Occipital lobe (tissue), 2 donors: ENCODE measurements around the gene CDC20. TPM values are rescaled to one million over a fixed set of nuclear protein-coding genes. Genes with fewer than 3 reads are reported as not detected.

Experiments used
- DNase-seq: peaks from one replicate; lab custom pipeline; 2025; lab: John Stamatoyannopoulos, UW
- total RNA-seq: library from RNA; depleted of rRNA; stranded (reverse); fragments of >200 nt; gene quantifications from one replicate; pipeline ENCODE4 v1.2.3, GENCODE V29; 2014

The CDC20 gene
- 4.2 TPM for total RNA-seq

DNA sequence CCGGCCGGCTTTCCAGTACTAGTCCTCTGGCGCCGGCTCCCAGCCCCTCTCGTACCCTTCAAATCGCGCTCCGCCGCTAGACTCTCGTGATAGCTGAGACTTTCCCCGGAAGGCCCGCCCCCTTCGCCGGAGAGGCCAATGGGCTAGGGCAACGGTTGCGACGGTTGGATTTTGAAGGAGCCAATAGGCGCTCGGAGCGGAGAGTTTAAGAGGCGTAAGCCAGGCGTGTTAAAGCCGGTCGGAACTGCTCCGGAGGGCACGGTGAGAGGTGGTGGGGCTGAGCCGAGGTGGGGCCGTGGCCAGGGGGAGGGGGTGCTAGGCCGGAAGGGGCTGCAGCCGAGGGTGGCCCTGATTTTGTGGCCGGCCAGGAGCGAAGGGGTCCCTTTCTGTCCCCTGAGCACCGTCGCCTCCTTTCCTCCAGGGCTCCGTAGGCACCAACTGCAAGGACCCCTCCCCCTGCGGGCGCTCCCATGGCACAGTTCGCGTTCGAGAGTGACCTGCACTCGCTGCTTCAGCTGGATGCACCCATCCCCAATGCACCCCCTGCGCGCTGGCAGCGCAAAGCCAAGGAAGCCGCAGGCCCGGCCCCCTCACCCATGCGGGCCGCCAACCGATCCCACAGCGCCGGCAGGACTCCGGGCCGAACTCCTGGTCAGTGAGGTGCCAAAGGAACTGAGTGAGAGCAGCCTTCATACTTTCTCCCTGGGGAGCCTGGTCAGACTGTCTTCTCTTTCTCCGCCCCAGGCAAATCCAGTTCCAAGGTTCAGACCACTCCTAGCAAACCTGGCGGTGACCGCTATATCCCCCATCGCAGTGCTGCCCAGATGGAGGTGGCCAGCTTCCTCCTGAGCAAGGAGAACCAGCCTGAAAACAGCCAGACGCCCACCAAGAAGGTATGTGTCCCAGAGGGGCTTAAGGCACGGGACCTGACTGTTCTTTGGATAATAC is at the start of gene CDC20:
CDC20 (plus strand) TSS at position 236 of the 948 bp plus-strand sequence; CDS start at position 471, 235 bp downstream.
- peak; percentile 95 for DNase-seq

DNA sequence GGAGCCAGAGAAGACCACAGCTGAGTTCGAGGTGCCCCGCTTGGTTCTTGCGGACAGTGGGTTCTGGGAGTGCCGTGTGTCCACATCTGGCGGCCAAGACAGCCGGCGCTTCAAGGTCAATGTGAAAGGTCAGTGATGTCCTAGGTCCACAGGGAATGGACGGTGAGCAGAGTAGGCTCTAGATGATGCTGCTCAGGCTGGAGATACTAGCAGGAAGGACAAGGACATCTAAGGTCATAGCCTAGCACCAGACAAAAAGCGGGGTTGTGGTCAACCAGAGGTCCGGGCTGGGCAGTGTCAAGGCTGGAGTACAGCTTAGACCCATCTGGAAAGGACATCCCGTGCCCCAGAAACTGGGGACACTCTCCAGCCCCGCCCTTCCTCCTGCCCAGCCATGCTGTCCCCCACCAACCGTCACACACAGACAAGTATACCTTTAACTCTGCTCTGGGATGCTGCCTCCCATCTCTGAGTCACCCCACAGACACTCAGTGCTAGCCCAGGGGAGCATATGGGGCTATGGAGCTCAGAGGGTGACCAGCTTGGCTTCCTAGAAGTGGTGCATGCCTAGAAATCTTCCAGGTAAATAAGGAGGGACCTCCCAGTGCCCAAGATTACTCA is 49.3 kb upstream of the CDC20 start:
- no peak for DNase-seq

DNA sequence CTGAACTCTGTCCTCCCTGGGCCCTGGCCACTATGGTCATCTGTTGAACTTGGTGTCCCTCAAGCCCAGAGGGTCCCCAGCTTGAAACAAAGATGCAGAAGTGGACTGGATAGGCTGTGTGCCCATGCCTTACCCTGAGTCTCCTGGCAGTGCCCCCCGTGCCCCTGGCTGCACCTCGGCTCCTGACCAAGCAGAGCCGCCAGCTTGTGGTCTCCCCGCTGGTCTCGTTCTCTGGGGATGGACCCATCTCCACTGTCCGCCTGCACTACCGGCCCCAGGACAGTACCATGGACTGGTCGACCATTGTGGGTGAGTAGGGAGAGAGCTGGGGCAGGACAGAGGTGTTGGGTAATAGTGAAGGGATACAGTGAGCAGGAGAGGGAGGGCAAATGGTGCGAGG is 47.3 kb upstream of the CDC20 start:
- no peak for DNase-seq

DNA sequence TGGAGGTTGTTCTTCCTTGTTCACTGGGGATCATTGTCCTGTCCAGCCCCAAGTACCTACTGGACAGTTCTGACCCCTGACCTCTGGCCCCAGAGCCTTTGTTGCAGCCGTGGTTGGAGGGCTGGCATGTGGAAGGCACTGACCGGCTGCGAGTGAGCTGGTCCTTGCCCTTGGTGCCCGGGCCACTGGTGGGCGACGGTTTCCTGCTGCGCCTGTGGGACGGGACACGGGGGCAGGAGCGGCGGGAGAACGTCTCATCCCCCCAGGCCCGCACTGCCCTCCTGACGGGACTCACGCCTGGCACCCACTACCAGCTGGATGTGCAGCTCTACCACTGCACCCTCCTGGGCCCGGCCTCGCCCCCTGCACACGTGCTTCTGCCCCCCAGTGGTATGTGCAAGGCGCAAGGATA is 46.6 kb upstream of the CDC20 start:
- no peak for DNase-seq

DNA sequence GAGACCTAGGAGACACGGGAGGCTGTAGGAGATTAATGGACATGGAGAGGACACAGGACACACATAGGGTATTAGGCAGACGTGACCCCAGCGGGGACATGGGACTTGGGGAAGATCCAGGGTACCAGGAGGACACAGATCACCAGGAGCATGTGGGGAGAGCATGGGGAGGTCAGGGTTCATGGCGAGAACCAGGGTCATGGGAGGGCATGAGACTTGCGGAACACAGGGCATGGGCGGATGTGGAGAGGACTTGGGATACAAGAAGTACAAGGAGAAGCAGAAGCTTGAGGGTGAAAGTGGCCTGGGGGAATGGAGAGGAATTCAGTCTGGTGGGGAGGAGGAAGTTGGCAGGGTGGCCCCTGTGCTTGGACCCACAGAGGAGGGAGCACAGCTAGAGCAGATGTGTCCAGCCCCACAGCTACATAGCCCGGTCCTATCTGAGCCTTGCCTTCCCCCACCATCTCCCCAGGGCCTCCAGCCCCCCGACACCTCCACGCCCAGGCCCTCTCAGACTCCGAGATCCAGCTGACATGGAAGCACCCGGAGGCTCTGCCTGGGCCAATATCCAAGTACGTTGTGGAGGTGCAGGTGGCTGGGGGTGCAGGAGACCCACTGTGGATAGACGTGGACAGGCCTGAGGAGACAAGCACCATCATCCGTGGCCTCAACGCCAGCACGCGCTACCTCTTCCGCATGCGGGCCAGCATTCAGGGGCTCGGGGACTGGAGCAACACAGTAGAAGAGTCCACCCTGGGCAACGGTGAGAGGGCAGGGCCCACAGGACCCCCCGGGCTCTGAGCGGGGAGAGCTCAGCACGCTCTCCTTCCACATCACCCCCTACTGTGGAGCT is 45.9 kb upstream of the CDC20 start:
- DNase-seq, result no peak

DNA sequence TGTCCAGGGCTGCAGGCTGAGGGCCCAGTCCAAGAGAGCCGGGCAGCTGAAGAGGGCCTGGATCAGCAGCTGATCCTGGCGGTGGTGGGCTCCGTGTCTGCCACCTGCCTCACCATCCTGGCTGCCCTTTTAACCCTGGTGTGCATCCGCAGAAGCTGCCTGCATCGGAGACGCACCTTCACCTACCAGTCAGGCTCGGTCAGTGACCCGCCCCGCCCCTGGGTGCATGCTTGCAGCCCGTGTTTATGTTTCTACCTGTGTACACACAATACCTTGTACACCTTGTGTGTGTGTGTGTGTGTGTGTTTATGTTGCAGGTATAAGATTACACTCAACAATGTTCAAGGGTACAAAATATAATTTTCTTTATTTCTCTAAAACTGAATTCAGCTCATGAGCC is 45.0 kb upstream of the CDC20 start:
- DNase-seq, result no peak

DNA sequence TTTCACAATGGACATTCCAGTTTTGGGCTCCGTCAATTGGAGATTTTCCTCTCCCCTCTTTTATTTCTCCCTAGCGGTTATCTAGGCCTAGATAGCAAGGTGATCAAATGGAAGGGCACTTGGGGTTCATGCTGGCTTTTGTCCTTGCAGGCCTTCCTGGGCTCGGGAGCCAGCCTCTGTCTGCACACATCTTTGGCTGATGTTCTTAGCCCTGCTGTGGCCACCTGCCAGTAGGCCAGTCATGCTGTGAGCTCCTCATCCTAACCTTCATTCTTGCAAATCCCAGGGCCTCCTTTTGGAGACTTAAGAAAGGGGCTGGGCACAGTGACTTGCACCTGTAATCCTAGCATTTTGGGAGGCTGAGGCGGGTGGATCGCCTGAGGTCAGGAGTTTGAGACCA is 44.5 kb upstream of the CDC20 start:
- DNase-seq, result no peak

DNA sequence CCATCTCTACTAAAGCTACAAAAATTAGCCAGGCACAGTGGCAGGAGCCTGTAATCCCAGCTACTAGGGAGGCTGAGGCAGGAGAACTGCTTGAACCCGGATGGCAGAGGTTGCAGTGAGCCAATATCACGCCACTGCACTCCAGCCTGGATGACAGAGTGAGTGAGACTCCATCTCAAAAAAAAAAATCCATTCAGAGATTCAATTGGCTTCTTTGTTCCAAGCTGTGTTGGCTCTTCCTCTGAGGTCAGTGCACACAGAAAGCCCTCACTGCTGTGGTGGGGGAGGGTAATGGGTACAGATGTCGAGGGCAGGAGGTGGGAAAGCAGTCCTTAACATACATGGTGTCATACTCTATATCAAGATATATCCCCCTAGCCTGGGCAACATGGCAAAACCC is 43.3 kb upstream of the CDC20 start:
- peak; percentile 21 for DNase-seq

DNA sequence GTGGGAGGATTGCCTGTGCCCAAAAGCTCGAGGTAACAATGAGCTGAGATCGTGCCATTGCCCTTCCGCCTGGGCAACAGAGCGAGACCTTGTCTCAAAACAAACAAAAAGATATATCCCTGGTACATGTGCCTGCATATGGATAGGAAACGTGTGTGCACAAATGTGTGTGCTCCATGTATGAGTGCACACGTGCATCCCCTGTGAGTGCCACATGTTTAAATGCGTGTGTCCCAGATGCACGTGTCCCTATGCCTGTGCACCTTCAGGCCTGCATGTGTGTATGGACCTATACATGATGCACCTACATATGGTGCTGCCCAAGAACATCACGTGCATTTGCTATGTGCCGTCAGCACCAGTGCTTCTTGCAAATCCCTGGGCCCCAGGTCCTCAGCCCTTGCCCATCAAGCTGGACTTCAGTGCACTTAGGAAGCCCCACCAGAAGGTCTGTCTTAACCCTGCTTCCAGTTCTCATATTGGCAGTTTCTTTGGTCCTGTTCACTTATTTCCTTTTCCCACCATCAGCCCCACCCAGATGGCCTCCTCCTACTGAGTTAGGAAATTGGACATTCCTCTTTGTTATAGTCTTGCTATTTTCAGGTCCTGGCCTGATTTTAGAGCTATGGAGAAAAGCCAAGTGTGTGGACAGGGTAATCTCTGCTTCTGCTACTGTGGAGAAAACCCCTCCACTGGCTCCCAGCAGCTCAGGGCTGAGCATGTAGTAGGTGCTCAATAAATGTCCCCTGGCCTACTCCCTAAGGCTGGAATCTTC is 42.6 kb upstream of the CDC20 start:
- DNase-seq, result no peak

DNA sequence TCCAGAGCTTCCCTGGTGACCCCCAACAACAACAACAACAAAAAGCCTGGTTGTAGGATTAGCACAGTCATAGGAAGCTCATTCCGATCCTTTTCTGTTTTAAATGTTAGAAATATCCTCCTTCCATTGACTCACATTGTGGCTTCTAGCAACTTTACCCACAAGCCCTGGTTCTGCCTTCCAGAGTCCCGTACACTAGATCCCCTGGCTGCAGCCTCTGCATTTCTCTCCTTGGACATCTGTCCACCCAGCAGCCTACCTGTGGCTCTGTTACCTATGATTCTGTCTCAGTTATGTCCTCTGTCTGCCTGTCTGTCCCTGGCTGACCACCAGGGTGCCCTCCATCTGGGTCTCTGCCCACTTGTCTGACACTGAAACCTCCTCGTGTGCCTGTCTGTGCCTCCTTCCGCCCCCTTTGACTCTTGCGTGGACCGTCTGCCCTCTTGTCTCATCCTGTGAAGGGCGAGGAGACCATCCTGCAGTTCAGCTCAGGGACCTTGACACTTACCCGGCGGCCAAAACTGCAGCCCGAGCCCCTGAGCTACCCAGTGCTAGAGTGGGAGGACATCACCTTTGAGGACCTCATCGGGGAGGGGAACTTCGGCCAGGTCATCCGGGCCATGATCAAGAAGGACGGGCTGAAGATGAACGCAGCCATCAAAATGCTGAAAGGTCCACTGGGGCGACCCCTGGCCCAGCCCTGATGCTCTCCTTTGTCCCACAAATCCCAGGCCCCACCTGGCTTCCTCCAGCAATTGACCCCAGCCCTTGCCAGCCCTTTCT is 41.9 kb upstream of the CDC20 start:
- DNase-seq, result no peak

DNA sequence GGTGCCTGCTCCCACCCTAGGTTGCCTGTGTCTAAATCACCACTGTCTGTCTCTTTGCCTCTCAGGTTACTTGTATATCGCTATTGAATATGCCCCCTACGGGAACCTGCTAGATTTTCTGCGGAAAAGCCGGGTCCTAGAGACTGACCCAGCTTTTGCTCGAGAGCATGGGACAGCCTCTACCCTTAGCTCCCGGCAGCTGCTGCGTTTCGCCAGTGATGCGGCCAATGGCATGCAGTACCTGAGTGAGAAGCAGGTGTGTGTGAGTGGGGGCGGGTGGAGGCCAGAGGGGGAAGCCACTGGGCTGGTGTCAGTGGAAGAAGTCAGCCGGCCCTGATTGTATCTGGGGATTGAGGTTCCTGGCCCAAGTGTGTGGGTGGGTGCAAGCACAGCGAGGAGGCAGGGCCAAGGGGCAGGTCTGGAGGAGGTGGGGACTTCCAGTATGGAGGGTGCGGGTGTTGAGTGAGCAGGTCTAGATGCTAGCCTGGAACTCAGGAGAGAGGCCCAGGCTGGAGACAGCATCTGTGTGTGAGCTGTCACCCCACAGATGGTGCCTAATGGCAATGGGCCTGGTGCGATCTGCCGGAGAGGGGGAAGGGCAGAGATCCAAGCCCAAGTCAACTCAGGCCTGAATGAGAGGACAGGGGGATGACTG is 40.8 kb upstream of the CDC20 start:
- peak; percentile 56 for DNase-seq

DNA sequence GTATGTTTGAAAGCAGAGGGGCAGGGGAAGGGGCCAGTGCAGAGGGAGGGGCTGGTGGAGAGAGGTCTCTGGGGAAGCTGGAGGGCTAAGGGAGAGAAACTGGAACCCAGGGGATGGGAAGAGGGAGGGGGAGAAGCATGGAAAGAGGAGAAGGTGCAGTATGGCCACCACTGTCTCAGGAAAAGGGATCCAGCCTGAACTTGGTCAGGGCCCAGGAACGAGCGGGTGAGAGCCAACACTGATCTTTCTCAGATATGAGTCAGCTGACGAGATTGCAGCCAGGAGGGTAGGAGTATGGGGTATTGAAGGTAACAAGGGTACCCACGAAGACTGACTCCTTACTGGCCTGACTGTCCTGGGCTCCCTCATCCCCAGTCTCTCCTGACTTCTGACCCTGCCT is 40.0 kb upstream of the CDC20 start:
- DNase-seq, result no peak

DNA sequence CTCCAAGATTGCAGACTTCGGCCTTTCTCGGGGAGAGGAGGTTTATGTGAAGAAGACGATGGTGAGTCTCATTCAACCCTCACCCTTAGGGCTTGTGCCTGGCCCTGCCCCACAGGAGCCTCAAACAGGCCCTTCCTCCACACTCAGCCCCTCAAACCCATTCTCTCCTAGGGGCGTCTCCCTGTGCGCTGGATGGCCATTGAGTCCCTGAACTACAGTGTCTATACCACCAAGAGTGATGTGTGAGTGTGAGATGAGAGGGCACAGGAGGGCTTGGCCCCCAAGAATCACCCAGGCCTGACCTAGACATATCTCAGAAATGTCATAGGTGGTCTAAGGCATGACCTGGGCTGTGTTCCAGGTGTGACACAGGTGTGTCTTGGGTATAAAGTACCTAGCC is 39.5 kb upstream of the CDC20 start:
- DNase-seq, result no peak

DNA sequence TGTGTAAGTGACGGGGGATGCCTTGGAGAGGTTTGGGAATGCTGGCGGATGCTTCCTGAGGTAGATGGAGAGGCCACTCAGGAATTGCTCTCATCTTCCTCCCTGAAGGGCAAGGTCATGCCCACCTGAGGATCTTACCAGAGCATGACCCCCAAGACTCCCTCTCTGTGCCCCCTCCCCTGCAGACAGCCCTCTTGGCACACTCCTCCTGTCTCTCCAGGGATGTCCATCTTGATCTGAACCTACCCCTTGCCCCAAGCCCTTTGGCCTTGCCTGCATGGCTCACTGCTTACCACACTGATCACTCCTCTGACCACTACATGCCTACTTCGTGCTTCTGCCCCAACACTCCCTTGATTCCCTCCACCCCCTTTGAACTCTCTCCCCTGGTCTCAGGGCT is 39.0 kb upstream of the CDC20 start:
- no peak for DNase-seq

DNA sequence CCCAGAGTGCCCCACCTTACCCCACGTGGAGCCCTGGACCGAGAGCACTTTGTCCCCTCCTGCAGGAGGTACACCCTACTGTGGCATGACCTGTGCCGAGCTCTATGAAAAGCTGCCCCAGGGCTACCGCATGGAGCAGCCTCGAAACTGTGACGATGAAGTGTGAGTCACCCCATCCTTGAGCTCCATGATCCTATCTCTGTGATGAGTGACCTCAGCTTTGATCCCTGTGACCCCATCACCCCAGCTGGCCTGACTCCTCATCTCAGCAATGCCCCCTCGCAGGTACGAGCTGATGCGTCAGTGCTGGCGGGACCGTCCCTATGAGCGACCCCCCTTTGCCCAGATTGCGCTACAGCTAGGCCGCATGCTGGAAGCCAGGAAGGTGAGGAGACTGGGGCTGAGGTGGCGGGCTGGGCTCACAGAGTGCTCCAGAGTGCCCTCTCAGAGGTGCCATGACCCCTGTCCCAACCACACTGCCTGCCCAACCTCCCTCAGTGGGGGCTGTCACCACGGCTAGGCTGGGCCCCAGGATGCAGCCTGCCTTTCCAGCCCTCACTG is 37.4 kb upstream of the CDC20 start:
- DNase-seq, result no peak

DNA sequence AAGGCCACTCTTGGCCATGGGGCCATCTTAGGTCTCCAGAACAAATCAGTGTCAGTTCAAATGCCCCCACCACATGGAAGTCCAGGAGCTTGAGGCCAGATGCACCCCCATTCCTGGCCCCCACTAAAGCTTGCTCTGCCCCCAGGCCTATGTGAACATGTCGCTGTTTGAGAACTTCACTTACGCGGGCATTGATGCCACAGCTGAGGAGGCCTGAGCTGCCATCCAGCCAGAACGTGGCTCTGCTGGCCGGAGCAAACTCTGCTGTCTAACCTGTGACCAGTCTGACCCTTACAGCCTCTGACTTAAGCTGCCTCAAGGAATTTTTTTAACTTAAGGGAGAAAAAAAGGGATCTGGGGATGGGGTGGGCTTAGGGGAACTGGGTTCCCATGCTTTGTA is 36.3 kb upstream of the CDC20 start:
- DNase-seq, result no peak

DNA sequence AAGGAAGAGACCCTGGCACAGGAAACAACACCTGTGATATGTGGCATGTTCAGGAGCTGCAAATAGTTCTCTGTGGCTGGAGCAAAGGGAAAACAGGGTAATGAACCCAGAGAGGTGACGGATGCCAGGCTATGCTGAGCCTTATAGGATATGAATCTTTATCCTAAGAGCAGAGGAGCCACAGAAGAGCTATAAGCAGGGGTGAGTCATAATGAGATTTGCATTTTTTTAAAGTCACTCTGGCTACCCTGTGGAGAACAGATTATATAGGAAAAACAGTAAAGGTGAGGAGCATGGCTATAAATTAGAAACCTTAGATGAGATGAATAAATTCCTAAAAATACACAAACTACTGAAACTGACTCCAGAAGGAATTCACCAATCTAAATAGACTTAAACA is 34.0 kb upstream of the CDC20 start:
- no peak for DNase-seq

DNA sequence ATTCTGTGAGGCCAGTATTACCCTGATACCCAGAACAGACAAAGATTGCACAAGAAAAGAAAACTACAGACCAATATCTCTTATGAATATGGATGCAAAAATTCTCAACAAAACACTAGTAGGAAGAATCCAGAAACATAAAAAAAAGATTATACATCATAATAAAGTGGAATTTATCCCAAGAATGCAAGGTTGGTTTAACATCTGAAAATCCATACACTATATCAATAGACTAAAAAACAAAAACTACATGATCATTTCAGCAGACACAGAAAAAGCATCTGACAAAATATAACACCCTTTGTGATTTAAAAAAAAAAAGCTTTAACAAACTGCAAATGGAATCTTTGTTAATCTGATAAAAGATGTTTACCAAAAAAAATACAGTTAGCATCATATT is 33.4 kb upstream of the CDC20 start:
- DNase-seq, result no peak

DNA sequence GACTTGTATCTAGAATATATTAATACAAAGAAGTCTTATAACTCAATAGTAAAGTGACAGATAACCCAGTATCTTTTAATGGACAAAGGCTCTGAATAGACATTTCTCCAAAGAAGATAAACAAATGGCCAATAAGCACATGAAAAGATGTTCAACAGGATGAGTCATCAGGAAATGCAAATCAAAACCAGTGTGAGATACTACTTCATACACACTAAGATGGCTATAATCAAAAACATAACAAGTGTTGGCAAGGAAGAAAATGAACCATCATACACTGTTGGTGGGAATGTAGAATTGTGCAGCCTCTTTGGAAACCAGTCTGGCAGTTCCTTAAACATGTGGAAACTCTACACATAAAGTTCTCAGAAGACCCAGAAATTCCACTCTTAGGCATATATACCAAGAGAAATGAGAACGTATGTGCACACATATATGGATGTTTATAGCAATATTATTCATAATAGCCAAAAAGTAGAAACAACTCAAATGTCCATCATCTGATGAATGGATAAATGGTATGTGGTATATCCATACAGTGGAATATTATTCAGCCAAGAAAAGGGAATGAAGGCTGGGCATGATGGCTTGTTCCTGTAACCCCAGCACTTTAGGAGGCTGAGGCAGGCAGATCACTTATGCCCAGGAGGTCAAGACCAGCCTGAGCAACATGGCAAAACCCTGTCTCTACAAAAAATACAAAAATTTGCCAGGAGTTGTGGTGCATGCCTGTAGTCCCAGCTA is 31.1 kb upstream of the CDC20 start:
- DNase-seq, result no peak
